AG09309 (cell line): ENCODE measurements around the gene CLK2.

Experiments
- DNase-seq: peaks from one replicate; pipeline ENCODE4 v3.0.0-alpha.2; 2010; ENCODE audit warnings: low read depth
- H3K4me3 ChIP-seq: 2 replicates; pipeline ENCODE4 v1.5.1; 2011; ENCODE audit warnings: mild to moderate bottlenecking, low read depth, low read length, moderate library complexity; ENCODE audit not compliant: control insufficient read depth
- CTCF ChIP-seq: IDR thresholded peaks from 2 replicates; pipeline ENCODE4 v1.5.1; 2011; ENCODE audit warnings: mild to moderate bottlenecking, low read depth, low read length, inconsistent platforms; ENCODE audit not compliant: insufficient read depth, control insufficient read depth; ENCODE audit errors: missing control alignments

CLK2 gene

DNA sequence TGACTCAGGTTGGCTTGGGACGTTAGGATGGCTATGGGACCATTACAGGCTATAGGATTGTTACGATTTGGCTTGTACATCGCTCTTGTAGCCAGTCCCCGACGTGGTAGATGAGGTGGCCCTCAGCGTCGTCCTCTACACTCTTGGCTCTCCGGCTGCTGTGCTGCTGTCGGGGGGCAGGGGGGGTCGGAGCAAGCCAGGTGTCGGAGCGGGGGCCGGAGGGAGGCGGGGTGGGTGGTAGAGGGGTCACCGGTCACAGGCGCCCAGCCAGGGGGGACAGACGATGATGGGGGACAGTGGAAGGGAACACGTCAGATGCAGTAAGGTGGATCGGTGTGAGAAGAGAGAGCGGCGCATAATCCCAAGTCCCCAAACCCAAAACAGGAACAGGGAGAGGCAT, 4.7 kb downstream of the CLK2 start:
- DNase-seq = no peak
- TF ChIP-seq CTCF = no peak
- no peak overlapping the region for H3K4me3 ChIP-seq

DNA sequence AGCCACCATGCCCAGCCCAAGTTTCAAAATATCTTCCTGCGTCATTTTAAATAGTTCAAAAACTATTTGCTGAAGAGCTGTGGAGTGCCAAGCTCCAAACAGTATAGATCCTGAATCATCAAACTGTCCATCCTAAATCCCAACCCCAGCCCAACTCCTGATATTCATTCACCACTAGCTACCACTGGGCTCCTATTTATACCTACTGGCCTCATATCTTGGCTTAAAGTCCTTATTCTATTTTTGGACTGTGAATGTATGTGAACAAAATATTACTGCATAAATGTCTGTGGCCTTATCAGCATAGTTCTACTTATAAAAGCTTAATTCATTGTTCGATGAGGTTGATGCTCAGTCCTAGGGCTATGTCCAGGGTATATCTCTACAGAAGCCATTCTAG, 5.9 kb downstream of the CLK2 start:
- no peak for DNase-seq
- H3K4me3 ChIP-seq = no peak overlapping the region
- no peak for TF ChIP-seq CTCF

GRCh38 chr1:155266553-155266952, 6.8 kb downstream of the CLK2 start:
- TF ChIP-seq CTCF = no peak
- no peak overlapping the region for H3K4me3 ChIP-seq
- DNase-seq = no peak

DNA sequence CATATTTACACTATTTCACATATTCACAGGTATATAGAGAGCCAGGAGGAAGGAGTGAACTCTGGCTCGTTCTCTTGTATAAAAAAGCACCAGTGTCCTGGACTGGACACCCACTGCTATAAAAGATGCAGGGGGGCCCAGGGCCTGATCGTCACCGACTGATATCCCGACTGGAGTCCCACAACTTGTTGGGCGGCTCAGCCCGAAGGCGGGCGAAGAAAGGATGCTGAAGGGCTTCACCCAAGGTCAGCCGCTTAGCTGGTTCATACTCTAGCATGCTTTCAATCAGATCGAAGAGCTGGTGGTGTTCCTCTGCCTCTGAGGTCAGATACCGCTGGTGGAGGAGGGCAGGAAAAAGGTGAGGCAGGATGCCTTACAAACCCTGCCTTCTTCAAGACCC, 10.2 kb downstream of the CLK2 start:
- DNase-seq = no peak
- no peak for TF ChIP-seq CTCF

GRCh38 chr1:155261852-155262673, 11.2 kb downstream of the CLK2 start, which contains the start of gene SCAMP3:
Gene SCAMP3, minus strand, starts transcription at chr1:155262360. Its CDS starts 209 bp downstream, at chr1:155262151.
- no peak for TF ChIP-seq CTCF
- H3K4me3 ChIP-seq = peak within 1 kb of the TSS; percentile 81
- DNase-seq = peak; percentile 92

More for the DNA sequence above, 10.2 kb downstream of the CLK2 start:
- H3K4me3 ChIP-seq = no peak overlapping the region

DNA sequence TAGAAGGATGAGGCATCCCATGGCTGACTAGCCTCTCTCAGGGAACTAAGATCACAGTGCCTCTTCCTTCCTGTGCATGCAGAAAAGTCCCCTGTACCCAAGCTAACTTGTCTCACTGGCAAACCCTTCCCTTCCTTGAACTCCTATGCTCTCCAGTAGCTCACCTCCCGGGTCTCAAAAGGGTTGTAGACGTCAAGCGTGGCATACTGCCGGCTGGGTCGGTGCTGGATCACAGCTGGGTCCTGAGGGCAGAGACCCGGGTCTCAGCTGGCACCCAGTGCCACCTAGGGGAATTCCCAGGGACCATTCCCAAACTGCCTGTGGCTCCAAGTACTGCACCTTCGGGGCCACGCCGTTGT, 11.8 kb downstream of the CLK2 start:
- H3K4me3 ChIP-seq = peak overlapping the region; percentile 81
- DNase-seq = no peak
- no peak for TF ChIP-seq CTCF
